Measurements from ENCODE around the gene CCDC182. TPM values are rescaled to one million over a fixed set of nuclear protein-coding genes. Genes with fewer than 3 reads are reported as not detected.

CCDC182 gene
- total RNA-seq (2022) (not detected in 2 replicates), Bru-seq, nascent RNA (not detected), BruChase-seq, experiment 1, labeled RNA remaining after a 2-hour chase (not detected), BruChase-seq, experiment 2, labeled RNA remaining after a 6-hour chase (not detected)
- long read RNA-seq = 0 reads

- H3K4me3 ChIP-seq (ENCODE audit: low read depth, low read length) = no peak within 1 kb of the TSS
- no TSS peak for BruUV-seq (replicated peaks)
- Mint-ChIP-seq H3K4me1 (ENCODE audit: low read depth, unreplicated experiment) (no peaks in the 10 kb centered on the region), H3K4me3 (ENCODE audit: unreplicated experiment) (no peak within 1 kb of the TSS), H3K27me3 (ENCODE audit: insufficient read depth, unreplicated experiment) (peaks cover 16% of the 10 kb centered on the region), H3K27ac (ENCODE audit: unreplicated experiment) (no peak within 1 kb of the TSS), H3K9me3 (ENCODE audit: unreplicated experiment) (no peaks in the 10 kb centered on the region), H3K36me3 (ENCODE audit: insufficient read depth, unreplicated experiment) (no peaks in the 10 kb centered on the region)
- no peaks in the 10 kb centered on the region; the same call in 1 of the 2 replicates for H3K27me3 ChIP-seq (replicated peaks; ENCODE audit: control insufficient read depth, insufficient read depth, low read length)
- no peaks in the 10 kb centered on the region for H3K36me3 ChIP-seq (ENCODE audit: control insufficient read depth, insufficient read depth, low read length)
- no peaks in the 10 kb centered on the region for H3K9me3 ChIP-seq
- ChIA-PET CTCF (no interaction called here), POLR2A (no interaction called here)
- TF ChIP-seq CTCF (IDR thresholded peaks at IDR 0.05; ENCODE audit: insufficient read depth in 1 of 2, low read depth in 1 of 2, low read length in 1 of 2, severe bottlenecking in 1 of 2, unreplicated experiment in 1 of 2) = no peak
- no peaks in the 10 kb centered on the region for H3K4me1 ChIP-seq
- no peak for DNase-seq
- intact Hi-C loops (cut with micrococcal nuclease; ENCODE audit: unreplicated experiment) = loop anchor here (10.0 kb wide), 1 partner anchor 90 kb away; no protein-coding TSS in a partner anchor
Measured at GRCh38 chr17:57745242-57745641, at the start of gene CCDC182. CCDC182 (minus strand) TSS chr17:57745299; CDS start chr17:57745272, 27 bp downstream.

- no peak for DNase-seq
- H3K36me3 ChIP-seq (ENCODE audit: control insufficient read depth, insufficient read depth, low read length) = no peaks in the 10 kb centered on the region
- Mint-ChIP-seq H3K4me1 (ENCODE audit: low read depth, unreplicated experiment) (no peaks in the 10 kb centered on the region), H3K9me3 (ENCODE audit: unreplicated experiment) (no peaks in the 10 kb centered on the region), H3K27ac (ENCODE audit: unreplicated experiment) (no peak overlapping the region), H3K4me3 (ENCODE audit: unreplicated experiment) (no peak overlapping the region), H3K27me3 (ENCODE audit: insufficient read depth, unreplicated experiment) (peaks cover 22% of the 10 kb centered on the region), H3K36me3 (ENCODE audit: insufficient read depth, unreplicated experiment) (no peaks in the 10 kb centered on the region)
- BruUV-seq (replicated peaks) = no TSS peak
- H3K4me1 ChIP-seq = no peaks in the 10 kb centered on the region
- no peaks in the 10 kb centered on the region for H3K27me3 ChIP-seq (replicated peaks; ENCODE audit: control insufficient read depth, insufficient read depth, low read length)
- no peak overlapping the region for H3K4me3 ChIP-seq (ENCODE audit: low read depth, low read length)
- peaks cover 9% of the 10 kb centered on the region; the same call in 1 of the 2 replicates for H3K9me3 ChIP-seq
- TF ChIP-seq CTCF (IDR thresholded peaks at IDR 0.05; ENCODE audit: insufficient read depth in 1 of 2, low read depth in 1 of 2, low read length in 1 of 2, severe bottlenecking in 1 of 2, unreplicated experiment in 1 of 2) = no peak
- intact Hi-C loops (cut with micrococcal nuclease; ENCODE audit: unreplicated experiment) = no loop called here
- ChIA-PET CTCF (interaction anchor here (1.3 kb wide), 1 partner anchor 11 kb away, joined by 5 read pairs; no protein-coding TSS in a partner anchor), POLR2A (no interaction called here)
Measured at GRCh38 chr17:57794841-57795240, 49.7 kb upstream of the CCDC182 start.

GRCh38 chr17:57788725-57789124 is 43.6 kb upstream of the CCDC182 start:
- CTCF ChIA-PET = no interaction called here
- BruUV-seq (replicated peaks) = no TSS peak

More at GRCh38 chr17:57788725-57789124, 43.6 kb upstream of the CCDC182 start:
- POLR2A ChIA-PET = no interaction called here
- Histone ChIP-seq H3K4me3 (ENCODE audit: low read depth, low read length) (no peak overlapping the region), H3K27me3 (replicated peaks; ENCODE audit: control insufficient read depth, insufficient read depth, low read length) (no peaks in the 10 kb centered on the region), H3K9me3 (peaks cover 5% of the 10 kb centered on the region; the same call in 1 of the 2 replicates), H3K36me3 (ENCODE audit: control insufficient read depth, insufficient read depth, low read length) (no peaks in the 10 kb centered on the region), H3K4me1 (no peaks in the 10 kb centered on the region)
- Mint-ChIP-seq H3K27ac (ENCODE audit: unreplicated experiment) (no peak overlapping the region), H3K27me3 (ENCODE audit: insufficient read depth, unreplicated experiment) (peaks cover 39% of the 10 kb centered on the region), H3K4me3 (ENCODE audit: unreplicated experiment) (no peak overlapping the region), H3K4me1 (ENCODE audit: low read depth, unreplicated experiment) (no peaks in the 10 kb centered on the region), H3K36me3 (ENCODE audit: insufficient read depth, unreplicated experiment) (no peaks in the 10 kb centered on the region), H3K9me3 (ENCODE audit: unreplicated experiment) (no peaks in the 10 kb centered on the region)
- TF ChIP-seq CTCF (IDR thresholded peaks at IDR 0.05; ENCODE audit: insufficient read depth in 1 of 2, low read depth in 1 of 2, low read length in 1 of 2, severe bottlenecking in 1 of 2, unreplicated experiment in 1 of 2) = no peak
- intact Hi-C loops (cut with micrococcal nuclease; ENCODE audit: unreplicated experiment) = no loop called here
- DNase-seq = no peak

Data from Caco-2 (cell line).